Stomach (tissue), 19 donors: ENCODE results near the gene TIMM44. TPM values are rescaled to one million over a fixed set of nuclear protein-coding genes. Genes with fewer than 3 reads are reported as not detected.

ENCODE experiments used
- DNase-seq, 2 donors: peaks; one replicate each; pipeline versions ENCODE4 v3.0.0 to v3.0.0-alpha.2; 2013 to 2019
- H3K27ac ChIP-seq, 5 donors: fragments of 200-600 bp in 4 of 5; sonication (generic) in 4 of 5; one replicate each; pipeline ENCODE4 v1.5.1; 2013 to 2019; ENCODE audit warnings: mild to moderate bottlenecking in 1 of 5, moderate library complexity in 1 of 5
- H3K27me3 ChIP-seq, 3 donors: fragments of 200-600 bp; sonication (generic); one replicate each; pipeline ENCODE4 v1.5.1; 2017 to 2019; ENCODE audit warnings: mixed run types in 1 of 3
- H3K36me3 ChIP-seq, 4 donors: fragments of 200-600 bp; sonication (generic); 1 replicate in 3 of 4; 2 replicates in 1 of 4; pipeline ENCODE4 v1.5.1; 2016 to 2019
- H3K4me1 ChIP-seq, 4 donors: fragments of 200-600 bp; sonication (generic); one replicate each; pipeline ENCODE4 v1.5.1; 2016 to 2019
- H3K4me3 ChIP-seq, 4 donors: fragments of 200-600 bp; sonication (generic) in 3 of 4; one replicate each; pipeline ENCODE4 v1.5.1; 2016 to 2019; ENCODE audit warnings: mild to moderate bottlenecking in 1 of 4
- H3K9me3 ChIP-seq, 4 donors: fragments of 200-600 bp; sonication (generic); one replicate each; pipeline ENCODE4 v1.5.1; 2016 to 2019
- EP300 ChIP-seq: sonication (generic); formaldehyde crosslinking; IDR thresholded peaks from one replicate; pipeline ENCODE4 v1.6.1; 2017; ENCODE audit warnings: antibody characterized with exemption
- POLR2A ChIP-seq, 4 donors: fragments of 450-650 bp; IDR thresholded peaks; one replicate each; pipeline ENCODE4 v1.6.1; 2016; ENCODE audit warnings: antibody characterized with exemption in 4 of 4, control low read depth in 2 of 4, mild to moderate bottlenecking in 1 of 4, moderate library complexity in 1 of 4
- POLR2AphosphoS5 ChIP-seq, 3 donors: sonication (generic); formaldehyde crosslinking; IDR thresholded peaks; one replicate each; pipeline ENCODE4 v1.6.1; 2016; ENCODE audit warnings: antibody characterized with exemption in 3 of 3
- WGBS, 5 donors: extraction: QIAGEN DNeasy Blood & Tissue Kit in 3 of 5; methylation state at CpG; one replicate each; pipeline versions ENCODE4 v1.1.5 to v1.1.7; 2013 to 2018; 5-methylcytosine and 5-hydroxymethylcytosine counted together
- intact Hi-C: fragments of 100-400 bp; cut with DNase I; formaldehyde crosslinking; loops from one replicate; pipeline ENCODE4 v1.15.1; 2023; ENCODE audit warnings: low total_unique reads
- long read RNA-seq, 10 donors: transcript quantifications; one replicate each; lab custom pipeline, GENCODE V29; 2026
- polyA plus RNA-seq, 3 donors: library from polyadenylated mRNA; stranded (reverse); fragments of 200-250 nt; gene quantifications; one replicate each; pipeline ENCODE4 v1.2.3, GENCODE V29; 2013
- total RNA-seq, 5 donors: library from RNA; depleted of rRNA; stranded (reverse); fragments of >200 nt; gene quantifications; one replicate each; pipeline versions ENCODE4 v1.1.0 to v1.2.3, GENCODE V29; 2014 to 2016
- TF ChIP-seq, protein P1 (sequence below), 7 experiments: fragments of 450-650 bp in 4 of 7; fragments of 200-600 bp in 3 of 7; sonication (generic) in 3 of 7; IDR thresholded peaks; one replicate each; pipeline ENCODE4 v1.5.1; 2016 to 2019; ENCODE audit warnings: antibody characterized with exemption in 7 of 7, control low read depth in 2 of 7, mild to moderate bottlenecking in 1 of 7
- donor health status: healthy with polysubstance abuse.
- donor health status: Bipolar disorder and iron deficiency.
- donor health status: healthy.

Gene TIMM44, protein sequence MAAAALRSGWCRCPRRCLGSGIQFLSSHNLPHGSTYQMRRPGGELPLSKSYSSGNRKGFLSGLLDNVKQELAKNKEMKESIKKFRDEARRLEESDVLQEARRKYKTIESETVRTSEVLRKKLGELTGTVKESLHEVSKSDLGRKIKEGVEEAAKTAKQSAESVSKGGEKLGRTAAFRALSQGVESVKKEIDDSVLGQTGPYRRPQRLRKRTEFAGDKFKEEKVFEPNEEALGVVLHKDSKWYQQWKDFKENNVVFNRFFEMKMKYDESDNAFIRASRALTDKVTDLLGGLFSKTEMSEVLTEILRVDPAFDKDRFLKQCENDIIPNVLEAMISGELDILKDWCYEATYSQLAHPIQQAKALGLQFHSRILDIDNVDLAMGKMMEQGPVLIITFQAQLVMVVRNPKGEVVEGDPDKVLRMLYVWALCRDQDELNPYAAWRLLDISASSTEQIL
- total RNA-seq (100 to 1,000 TPM in 2 of 5 donors, 10 to 100 TPM in 3; 41.0 to 123 (median 88.1) TPM), polyA plus RNA-seq (10 to 100 TPM; 44.6 to 55.9 (median 49.4) TPM)
- long read RNA-seq, donor 1, transcript TIMM44-210 (1 exons, 2,227 nt), result major isoform, 5 of 7 reads
- long read RNA-seq, donor 1, partial matches to known transcripts, result 0 of 7 reads
- long read RNA-seq, donor 1, other reads (novel, unspliced or antisense), result 0 of 7 reads
- long read RNA-seq, donor 2, partial matches to known transcripts, result 7 of 17 reads
- long read RNA-seq, donor 2, other reads (novel, unspliced or antisense), result 0 of 17 reads
- long read RNA-seq, donor 3, partial matches to known transcripts, result 0 of 11 reads
- long read RNA-seq, donor 3, other reads (novel, unspliced or antisense), result 0 of 11 reads
- long read RNA-seq, donor 4, result 0 reads
- long read RNA-seq, donor 5, transcript TIMM44-201 (13 exons, 2,075 nt), result major isoform, 5 of 7 reads
- long read RNA-seq, donor 5, partial matches to known transcripts, result 0 of 7 reads
- long read RNA-seq, donor 5, other reads (novel, unspliced or antisense), result 0 of 7 reads
- long read RNA-seq, donor 6, transcript TIMM44-201 (13 exons, 2,075 nt), result major isoform, 11 of 34 reads
- long read RNA-seq, donor 6, partial matches to known transcripts, result 15 of 34 reads
- long read RNA-seq, donor 6, other reads (novel, unspliced or antisense), result 0 of 34 reads
- long read RNA-seq, donor 7, partial matches to known transcripts, result 0 of 8 reads
- long read RNA-seq, donor 7, other reads (novel, unspliced or antisense), result 0 of 8 reads
- long read RNA-seq, donor 8, transcript TIMM44-210 (1 exons, 2,227 nt), result major isoform, 6 of 10 reads
- long read RNA-seq, donor 8, partial matches to known transcripts, result 0 of 10 reads
- long read RNA-seq, donor 8, other reads (novel, unspliced or antisense), result 0 of 10 reads
- long read RNA-seq, donor 9, transcript TIMM44-210 (1 exons, 2,227 nt), result major isoform, 12 of 15 reads
- long read RNA-seq, donor 9, partial matches to known transcripts, result 0 of 15 reads
- long read RNA-seq, donor 9, other reads (novel, unspliced or antisense), result 0 of 15 reads
- long read RNA-seq, donor 10, partial matches to known transcripts, result 0 of 5 reads
- long read RNA-seq, donor 10, other reads (novel, unspliced or antisense), result 0 of 5 reads

- Histone ChIP-seq H3K4me3 (peak within 1 kb of the TSS; percentile 70 to 94 (median 81)), H3K27me3 (no peaks in the 10 kb centered on the region), H3K4me1 (peaks cover 15 to 44% (median 35%) of the 10 kb centered on the region in 4 donors), H3K36me3 (peaks cover 7 to 28% (median 26%) of the 10 kb centered on the region in 4 donors), H3K9me3 (no peaks in the 10 kb centered on the region), H3K27ac (peak within 1 kb of the TSS; percentile 95 to 100 (median 99))
- 0 to 1% (median 0%) methylated on average over 32 to 56 of the region's 56 CpGs for WGBS, 5 donors
- TF ChIP-seq POLR2AphosphoS5 (IDR thresholded peaks at IDR 0.05) (peak; percentile 80 to 91 (median 85)), EP300 (peak; percentile 18), POLR2A (IDR thresholded peaks at IDR 0.05) (peak in 1 of 4 donors; percentile 53)
- TF ChIP-seq, protein P1, sequence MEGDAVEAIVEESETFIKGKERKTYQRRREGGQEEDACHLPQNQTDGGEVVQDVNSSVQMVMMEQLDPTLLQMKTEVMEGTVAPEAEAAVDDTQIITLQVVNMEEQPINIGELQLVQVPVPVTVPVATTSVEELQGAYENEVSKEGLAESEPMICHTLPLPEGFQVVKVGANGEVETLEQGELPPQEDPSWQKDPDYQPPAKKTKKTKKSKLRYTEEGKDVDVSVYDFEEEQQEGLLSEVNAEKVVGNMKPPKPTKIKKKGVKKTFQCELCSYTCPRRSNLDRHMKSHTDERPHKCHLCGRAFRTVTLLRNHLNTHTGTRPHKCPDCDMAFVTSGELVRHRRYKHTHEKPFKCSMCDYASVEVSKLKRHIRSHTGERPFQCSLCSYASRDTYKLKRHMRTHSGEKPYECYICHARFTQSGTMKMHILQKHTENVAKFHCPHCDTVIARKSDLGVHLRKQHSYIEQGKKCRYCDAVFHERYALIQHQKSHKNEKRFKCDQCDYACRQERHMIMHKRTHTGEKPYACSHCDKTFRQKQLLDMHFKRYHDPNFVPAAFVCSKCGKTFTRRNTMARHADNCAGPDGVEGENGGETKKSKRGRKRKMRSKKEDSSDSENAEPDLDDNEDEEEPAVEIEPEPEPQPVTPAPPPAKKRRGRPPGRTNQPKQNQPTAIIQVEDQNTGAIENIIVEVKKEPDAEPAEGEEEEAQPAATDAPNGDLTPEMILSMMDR (IDR thresholded peaks at IDR 0.05), result no peak
- intact Hi-C loops, result no loop called here
- peak; percentile 99 to 100 for DNase-seq
These were observed at the start of gene TIMM44 for GRCh38 chr19:7943444-7944176. TSS of gene TIMM44 (minus strand) at chr19:7943666. CDS start at chr19:7943651, 15 bp downstream.

GRCh38 chr19:7992575-7992974 lies 49.1 kb upstream of the TIMM44 start:
- Histone ChIP-seq H3K27ac (no peak overlapping the region), H3K4me1 (peaks cover 15 to 52% (median 34%) of the 10 kb centered on the region in 4 donors), H3K36me3 (peaks cover 33 to 47% (median 44%) of the 10 kb centered on the region in 4 donors), H3K4me3 (no peak overlapping the region), H3K9me3 (no peaks in the 10 kb centered on the region), H3K27me3 (no peaks in the 10 kb centered on the region)
- 50 to 66% (median 63%) methylated on average over 10 of the region's 10 CpGs for WGBS, 5 donors
- TF ChIP-seq, protein P1 (IDR thresholded peaks at IDR 0.05), result no peak
- no peak for TF ChIP-seq POLR2AphosphoS5 (IDR thresholded peaks at IDR 0.05)
- TF ChIP-seq POLR2A (IDR thresholded peaks at IDR 0.05), result no peak
- no peak for TF ChIP-seq EP300
- intact Hi-C loops, result no loop called here
- DNase-seq, result peak; percentile 48 to 64

DNA sequence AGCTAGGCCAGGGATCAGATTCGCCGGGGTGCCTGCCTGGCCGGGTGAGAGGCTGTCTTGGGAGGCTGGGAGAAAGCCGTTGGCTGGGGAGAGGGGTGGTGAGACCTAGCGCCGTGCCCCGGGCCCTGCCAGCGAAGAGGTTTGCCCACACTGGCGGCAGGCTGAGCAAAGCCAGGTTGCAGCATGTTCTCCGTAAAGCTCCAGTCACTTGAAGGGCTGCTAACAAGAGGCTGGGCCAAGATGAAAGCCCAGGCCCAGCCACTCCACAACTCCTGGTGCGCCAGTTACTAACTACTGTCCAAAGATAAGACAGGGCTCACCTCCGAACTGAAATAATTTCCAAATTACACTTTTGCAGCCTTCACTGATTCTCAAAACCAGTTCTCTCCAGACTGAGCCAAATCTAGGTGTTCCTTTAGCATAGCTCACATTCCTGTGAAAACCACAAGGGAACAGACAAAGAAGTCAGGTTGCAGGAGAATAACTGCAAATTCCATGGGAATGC lies 45.7 kb upstream of the TIMM44 start:
- H3K4me1 ChIP-seq, result peaks cover 32 to 58% (median 50%) of the 10 kb centered on the region in 4 donors
- no peaks in the 10 kb centered on the region for H3K27me3 ChIP-seq
- no peak overlapping the region for H3K27ac ChIP-seq
- TF ChIP-seq, protein P1 (IDR thresholded peaks at IDR 0.05), result no peak
- TF ChIP-seq POLR2A (IDR thresholded peaks at IDR 0.05), result no peak
- TF ChIP-seq EP300, result no peak
- TF ChIP-seq POLR2AphosphoS5 (IDR thresholded peaks at IDR 0.05), result no peak
- DNase-seq, result no peak
- no peak overlapping the region for H3K4me3 ChIP-seq
- no peaks in the 10 kb centered on the region for H3K9me3 ChIP-seq
- peaks cover 39 to 80% (median 75%) of the 10 kb centered on the region in 4 donors for H3K36me3 ChIP-seq
- intact Hi-C loops, result no loop called here
- WGBS, 5 donors, result 67 to 85% (median 78%) methylated on average over 12 of the region's 12 CpGs
